Progenitor cell of endocrine pancreas (in vitro differentiated cells): ENCODE results near the gene BLTP1. TPM values are rescaled to one million over a fixed set of nuclear protein-coding genes. Genes with fewer than 3 reads are reported as not detected.

Source experiments
- DNase-seq: peaks from one replicate; pipeline ENCODE4 v3.0.0; 2021; ENCODE audit warnings: low spot score; ENCODE audit not compliant: unreplicated experiment
- H3K27ac Mint-ChIP-seq: 2 replicates; pipeline ENCODE4 v1.8.0; 2021; ENCODE audit warnings: mild to moderate bottlenecking, moderate library complexity, mixed read lengths
- H3K27me3 Mint-ChIP-seq: 2 replicates; pipeline ENCODE4 v1.8.0; 2021; ENCODE audit warnings: mixed read lengths
- H3K36me3 Mint-ChIP-seq: 2 replicates; pipeline ENCODE4 v1.8.0; 2022; ENCODE audit warnings: mixed read lengths; ENCODE audit not compliant: insufficient read depth
- H3K4me1 Mint-ChIP-seq: 2 replicates; pipeline ENCODE4 v1.8.0; 2021; ENCODE audit warnings: low read depth, mixed read lengths
- H3K4me3 Mint-ChIP-seq: 2 replicates; pipeline ENCODE4 v1.8.0; 2021; ENCODE audit warnings: low read depth, mild to moderate bottlenecking, moderate library complexity, mixed read lengths
- H3K9me3 Mint-ChIP-seq: 2 replicates; pipeline ENCODE4 v1.8.0; 2021; ENCODE audit warnings: low read depth, mixed read lengths
- total RNA-seq: library from RNA; stranded (reverse); gene quantifications from 2 replicates; pipeline ENCODE4 v1.2.1, GENCODE V29; 2021
- TF ChIP-seq, protein P1 (sequence below): fragments of 200-600 bp; sonication (generic); IDR thresholded peaks from one replicate; pipeline ENCODE4 v1.5.0; 2021; ENCODE audit warnings: antibody characterized with exemption, mild to moderate bottlenecking; ENCODE audit not compliant: unreplicated experiment

BLTP1 gene
- total RNA-seq, 1 donor from 2014 or later, result 62.7 TPM

DNA sequence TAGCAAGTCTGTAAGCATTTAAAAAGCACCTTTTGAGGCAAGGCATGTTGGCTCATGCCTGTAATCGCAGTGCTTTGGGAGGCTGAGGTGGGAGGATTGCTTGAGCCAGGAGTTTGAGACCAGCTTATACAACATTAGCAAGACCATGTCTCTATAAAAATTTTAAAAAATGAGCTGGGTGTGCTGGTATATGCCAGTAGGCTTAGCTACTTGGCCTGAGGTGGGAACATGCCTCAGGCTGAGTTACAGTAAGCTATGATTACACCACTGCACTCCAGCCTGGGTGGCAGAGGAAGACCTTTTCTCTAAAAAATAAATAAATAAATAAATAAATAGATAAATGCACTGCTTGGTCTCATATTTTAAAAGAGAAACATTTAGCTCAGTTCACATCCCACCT lies 26.8 kb downstream of the BLTP1 start:
- Mint-ChIP-seq H3K36me3 (peaks cover 18% of the 10 kb centered on the region), H3K4me1 (no peaks in the 10 kb centered on the region), H3K9me3 (no peaks in the 10 kb centered on the region)

GRCh38 chr4:122195718-122196117 lies 43.6 kb downstream of the BLTP1 start:
- peaks cover 12% of the 10 kb centered on the region for H3K4me1 Mint-ChIP-seq
- H3K36me3 Mint-ChIP-seq, result peaks cover 11% of the 10 kb centered on the region
- DNase-seq, result no peak
- H3K4me3 Mint-ChIP-seq, result no peak overlapping the region
- TF ChIP-seq, protein P1, sequence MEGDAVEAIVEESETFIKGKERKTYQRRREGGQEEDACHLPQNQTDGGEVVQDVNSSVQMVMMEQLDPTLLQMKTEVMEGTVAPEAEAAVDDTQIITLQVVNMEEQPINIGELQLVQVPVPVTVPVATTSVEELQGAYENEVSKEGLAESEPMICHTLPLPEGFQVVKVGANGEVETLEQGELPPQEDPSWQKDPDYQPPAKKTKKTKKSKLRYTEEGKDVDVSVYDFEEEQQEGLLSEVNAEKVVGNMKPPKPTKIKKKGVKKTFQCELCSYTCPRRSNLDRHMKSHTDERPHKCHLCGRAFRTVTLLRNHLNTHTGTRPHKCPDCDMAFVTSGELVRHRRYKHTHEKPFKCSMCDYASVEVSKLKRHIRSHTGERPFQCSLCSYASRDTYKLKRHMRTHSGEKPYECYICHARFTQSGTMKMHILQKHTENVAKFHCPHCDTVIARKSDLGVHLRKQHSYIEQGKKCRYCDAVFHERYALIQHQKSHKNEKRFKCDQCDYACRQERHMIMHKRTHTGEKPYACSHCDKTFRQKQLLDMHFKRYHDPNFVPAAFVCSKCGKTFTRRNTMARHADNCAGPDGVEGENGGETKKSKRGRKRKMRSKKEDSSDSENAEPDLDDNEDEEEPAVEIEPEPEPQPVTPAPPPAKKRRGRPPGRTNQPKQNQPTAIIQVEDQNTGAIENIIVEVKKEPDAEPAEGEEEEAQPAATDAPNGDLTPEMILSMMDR, result no peak
- H3K27me3 Mint-ChIP-seq, result no peaks in the 10 kb centered on the region
- no peak overlapping the region for H3K27ac Mint-ChIP-seq
- no peaks in the 10 kb centered on the region for H3K9me3 Mint-ChIP-seq

More for the DNA sequence above, 26.8 kb downstream of the BLTP1 start:
- TF ChIP-seq, protein P1, result no peak
- Mint-ChIP-seq H3K27ac (no peak overlapping the region), H3K27me3 (no peaks in the 10 kb centered on the region), H3K4me3 (no peak overlapping the region)
- DNase-seq, result no peak

Other genes starting within 250 kb of the BLTP1 start
- 0.84 TPM in 2 replicates for gene TRPC3, start 200.3 kb upstream of the BLTP1 start, total RNA-seq
- not detected in 2 replicates for gene ADAD1, start 226.7 kb downstream of the BLTP1 start, total RNA-seq